GM13977 (cell line): ENCODE measurements around the gene SH3BP4.

Source experiments
- DNase-seq: peaks from one replicate; pipeline ENCODE4 v3.0.0; 2012; ENCODE audit warnings: low spot score
- in situ Hi-C: fragments of 300-500 bp; cut with MboI; formaldehyde crosslinking; loops from one replicate; pipeline ENCODE4 v1.12.0; 2022; ENCODE audit warnings: low sequenced_read_pairs, low pct_unique_long_range_greater_than_20kb, mixed read lengths, inconsistent platforms; ENCODE audit not compliant: unreplicated experiment
- TF ChIP-seq, protein P1 (sequence below): IDR thresholded peaks from 2 replicates; pipeline ENCODE4 v1.5.1; 2012; ENCODE audit warnings: mild to moderate bottlenecking, control low read depth; ENCODE audit not compliant: insufficient read depth; ENCODE audit errors: extremely low read depth, missing control alignments

Gene SH3BP4

DNA sequence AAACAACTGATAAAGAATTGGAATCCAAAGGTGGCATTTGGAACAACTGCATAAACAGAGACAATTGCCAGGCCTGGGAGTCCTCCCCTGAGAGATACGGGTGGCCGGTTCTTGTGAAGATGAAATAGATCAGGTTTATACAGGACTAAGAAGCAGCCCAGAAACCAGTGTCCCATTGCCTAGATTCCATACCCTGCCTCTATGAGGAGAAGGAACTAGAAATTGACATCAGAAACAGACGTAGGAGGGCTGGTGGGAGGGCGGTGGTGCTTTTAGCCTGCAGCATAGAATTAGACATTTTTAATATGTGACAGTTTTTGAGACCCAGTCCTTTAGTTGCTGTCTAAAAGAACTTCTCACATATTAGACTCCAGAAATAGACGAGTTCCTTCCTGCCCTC, 11.8 kb upstream of the SH3BP4 start:
- in situ Hi-C loops: no loop called here
- DNase-seq: no peak
- TF ChIP-seq, protein P1, sequence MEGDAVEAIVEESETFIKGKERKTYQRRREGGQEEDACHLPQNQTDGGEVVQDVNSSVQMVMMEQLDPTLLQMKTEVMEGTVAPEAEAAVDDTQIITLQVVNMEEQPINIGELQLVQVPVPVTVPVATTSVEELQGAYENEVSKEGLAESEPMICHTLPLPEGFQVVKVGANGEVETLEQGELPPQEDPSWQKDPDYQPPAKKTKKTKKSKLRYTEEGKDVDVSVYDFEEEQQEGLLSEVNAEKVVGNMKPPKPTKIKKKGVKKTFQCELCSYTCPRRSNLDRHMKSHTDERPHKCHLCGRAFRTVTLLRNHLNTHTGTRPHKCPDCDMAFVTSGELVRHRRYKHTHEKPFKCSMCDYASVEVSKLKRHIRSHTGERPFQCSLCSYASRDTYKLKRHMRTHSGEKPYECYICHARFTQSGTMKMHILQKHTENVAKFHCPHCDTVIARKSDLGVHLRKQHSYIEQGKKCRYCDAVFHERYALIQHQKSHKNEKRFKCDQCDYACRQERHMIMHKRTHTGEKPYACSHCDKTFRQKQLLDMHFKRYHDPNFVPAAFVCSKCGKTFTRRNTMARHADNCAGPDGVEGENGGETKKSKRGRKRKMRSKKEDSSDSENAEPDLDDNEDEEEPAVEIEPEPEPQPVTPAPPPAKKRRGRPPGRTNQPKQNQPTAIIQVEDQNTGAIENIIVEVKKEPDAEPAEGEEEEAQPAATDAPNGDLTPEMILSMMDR: no peak

- no peak for DNase-seq
- TF ChIP-seq, protein P1: no peak
- in situ Hi-C loops: no loop called here
Observed at GRCh38 chr2:234940527-234940926, 11.3 kb upstream of the SH3BP4 start.

GRCh38 chr2:234945339-234945873, 6.4 kb upstream of the SH3BP4 start:
- in situ Hi-C loops: no loop called here
- no peak for DNase-seq
- TF ChIP-seq, protein P1: no peak

DNA sequence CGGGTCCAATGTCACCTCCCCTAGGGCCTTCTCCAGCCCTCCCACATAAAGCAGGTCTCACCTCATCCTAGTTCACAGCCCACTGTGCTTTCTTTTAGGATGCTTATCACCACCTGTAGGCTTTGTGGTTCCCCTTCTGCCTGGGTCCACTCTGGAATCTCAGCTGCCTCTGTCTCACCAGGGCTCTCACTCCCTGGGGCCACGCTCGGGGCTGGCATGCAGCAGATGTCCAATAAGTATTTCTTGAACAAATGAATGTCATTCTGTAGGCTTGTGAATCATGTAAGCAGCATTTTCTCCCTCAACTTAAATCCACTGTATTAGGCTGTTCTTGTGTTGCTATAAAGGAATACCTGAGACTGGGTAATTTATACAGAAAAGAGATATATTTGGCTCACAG, 4.3 kb upstream of the SH3BP4 start:
- in situ Hi-C loops: no loop called here
- TF ChIP-seq, protein P1: no peak
- DNase-seq: no peak

DNA sequence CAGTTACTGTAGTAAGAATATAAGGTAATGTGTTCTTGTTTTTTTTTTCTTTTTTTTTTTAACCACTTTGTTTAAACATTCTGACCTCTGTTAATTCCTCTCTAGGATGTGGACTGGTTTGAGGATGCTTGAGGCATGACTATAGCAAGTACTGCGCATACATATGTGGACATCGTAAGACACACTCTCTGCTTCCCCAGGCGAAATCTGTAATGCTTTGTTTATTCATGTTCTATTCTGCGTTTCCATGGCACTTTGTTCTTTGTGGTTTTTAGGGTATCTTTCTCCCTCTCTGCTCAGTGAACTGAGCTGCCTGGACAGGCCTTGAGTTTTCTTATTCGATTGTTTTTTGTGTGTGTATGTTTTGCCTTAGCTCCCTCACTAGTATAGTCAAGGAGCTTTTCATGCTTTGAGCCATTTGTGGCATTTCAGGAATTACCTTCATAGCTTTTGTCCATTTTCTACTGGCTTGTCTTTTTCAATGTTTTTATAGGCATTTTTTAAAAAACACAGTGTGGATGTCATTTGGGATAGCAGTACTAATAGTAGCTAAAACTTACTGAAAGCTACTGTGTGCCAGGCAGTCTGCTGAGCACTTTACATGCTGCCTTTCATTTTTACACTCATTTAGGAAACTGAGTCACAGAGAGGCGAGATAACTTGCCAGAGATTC, 1.9 kb upstream of the SH3BP4 start:
- TF ChIP-seq, protein P1: no peak
- DNase-seq: no peak
- in situ Hi-C loops: no loop called here

GRCh38 chr2:234950435-234950729, 1.4 kb upstream of the SH3BP4 start:
- in situ Hi-C loops: no loop called here
- TF ChIP-seq, protein P1: no peak
- DNase-seq: no peak
